RPMI8226 (cell line): ENCODE measurements around the gene PPP1R10.

ENCODE experiments used
- DNase-seq: peaks from one replicate; pipeline ENCODE4 v3.0.0-alpha.2; 2015

The PPP1R10 gene

DNA sequence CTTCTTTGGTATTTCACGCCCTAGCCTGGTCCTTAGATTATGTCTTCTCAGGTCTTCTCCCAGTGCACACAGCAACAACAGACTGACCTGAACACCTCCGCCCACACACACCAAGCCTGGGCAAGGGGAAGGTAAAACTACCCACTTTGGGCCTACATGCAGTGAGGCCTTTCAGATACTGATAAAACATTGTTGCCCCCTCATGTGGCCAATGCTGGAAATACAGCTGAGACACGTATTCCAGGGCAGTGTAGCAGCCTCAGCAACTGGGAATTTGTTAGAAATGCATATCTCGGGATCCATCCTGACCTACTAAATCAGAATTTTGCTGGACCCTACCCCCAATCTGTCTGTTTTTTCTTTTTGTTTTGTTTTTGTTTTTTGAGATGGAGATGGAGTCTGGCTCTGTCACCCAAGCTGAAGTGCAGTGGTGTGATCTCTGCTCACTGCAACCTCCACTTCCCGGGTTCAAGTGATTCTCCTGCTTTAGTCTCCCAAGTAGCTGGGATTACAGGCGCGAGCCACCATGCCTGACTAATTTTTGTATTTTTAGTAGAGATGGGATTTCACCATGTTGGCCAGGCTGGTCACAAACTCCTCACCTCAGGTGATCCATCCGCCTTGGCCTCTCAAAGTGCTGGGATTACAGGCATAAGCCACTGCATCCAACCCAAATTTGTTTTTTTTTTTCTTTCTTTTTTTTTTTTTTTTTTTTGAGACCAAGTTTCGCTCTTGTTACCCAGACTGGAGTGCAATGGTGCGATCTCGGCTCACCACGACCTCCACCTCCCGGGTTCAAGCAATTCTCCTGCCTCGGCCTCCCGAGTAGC, 19.5 kb downstream of the PPP1R10 start:
- DNase-seq: peak; percentile 85

DNA sequence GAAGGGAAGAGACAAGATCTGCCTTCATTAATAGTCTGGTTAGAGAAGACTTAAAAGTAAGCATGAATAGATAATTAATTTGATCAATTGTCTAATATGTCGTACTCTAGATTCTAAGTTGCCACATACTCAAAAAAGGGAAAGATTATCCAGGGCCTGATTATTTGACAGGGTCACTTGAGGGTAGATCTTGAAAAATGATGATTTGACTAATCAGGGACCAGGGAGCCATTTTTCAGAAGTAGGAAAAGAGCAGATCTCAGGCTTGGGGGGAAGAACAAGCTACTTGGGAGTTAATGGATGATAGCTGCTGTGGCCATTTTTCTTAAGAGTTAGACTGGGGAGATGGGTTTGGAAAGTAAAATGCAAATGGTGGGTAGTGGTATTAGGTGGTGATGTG, 24.8 kb downstream of the PPP1R10 start:
- no peak for DNase-seq

DNA sequence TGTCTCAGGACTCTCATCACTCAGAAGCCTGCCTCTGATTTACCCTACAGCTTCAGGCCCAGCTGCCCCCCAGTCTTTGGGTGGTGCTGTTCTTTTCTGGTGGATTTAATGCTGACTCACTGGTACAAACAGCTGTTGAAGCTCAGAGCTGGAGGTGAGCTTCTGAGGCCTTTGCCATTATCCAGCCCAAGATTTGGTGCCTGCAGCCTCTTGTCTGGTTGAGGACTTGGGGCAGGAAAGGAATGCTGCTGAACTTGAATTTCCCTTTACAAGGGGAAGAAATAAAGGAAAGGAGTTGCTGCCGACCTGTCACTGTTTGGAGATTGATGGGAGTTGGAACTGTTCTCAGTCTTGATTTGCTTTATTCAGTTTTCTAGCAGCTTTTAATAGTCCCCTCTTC, 26.0 kb downstream of the PPP1R10 start:
- DNase-seq: no peak

DNA sequence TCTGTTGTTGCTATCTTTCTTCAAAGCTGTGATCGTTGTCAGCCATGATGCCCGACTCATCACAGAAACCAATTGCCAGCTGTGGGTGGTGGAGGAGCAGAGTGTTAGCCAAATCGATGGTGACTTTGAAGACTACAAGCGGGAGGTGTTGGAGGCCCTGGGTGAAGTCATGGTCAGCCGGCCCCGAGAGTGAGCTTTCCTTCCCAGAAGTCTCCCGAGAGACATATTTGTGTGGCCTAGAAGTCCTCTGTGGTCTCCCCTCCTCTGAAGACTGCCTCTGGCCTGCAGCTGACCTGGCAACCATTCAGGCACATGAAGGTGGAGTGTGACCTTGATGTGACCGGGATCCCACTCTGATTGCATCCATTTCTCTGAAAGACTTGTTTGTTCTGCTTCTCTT, 26.5 kb downstream of the PPP1R10 start:
- no peak for DNase-seq

DNA sequence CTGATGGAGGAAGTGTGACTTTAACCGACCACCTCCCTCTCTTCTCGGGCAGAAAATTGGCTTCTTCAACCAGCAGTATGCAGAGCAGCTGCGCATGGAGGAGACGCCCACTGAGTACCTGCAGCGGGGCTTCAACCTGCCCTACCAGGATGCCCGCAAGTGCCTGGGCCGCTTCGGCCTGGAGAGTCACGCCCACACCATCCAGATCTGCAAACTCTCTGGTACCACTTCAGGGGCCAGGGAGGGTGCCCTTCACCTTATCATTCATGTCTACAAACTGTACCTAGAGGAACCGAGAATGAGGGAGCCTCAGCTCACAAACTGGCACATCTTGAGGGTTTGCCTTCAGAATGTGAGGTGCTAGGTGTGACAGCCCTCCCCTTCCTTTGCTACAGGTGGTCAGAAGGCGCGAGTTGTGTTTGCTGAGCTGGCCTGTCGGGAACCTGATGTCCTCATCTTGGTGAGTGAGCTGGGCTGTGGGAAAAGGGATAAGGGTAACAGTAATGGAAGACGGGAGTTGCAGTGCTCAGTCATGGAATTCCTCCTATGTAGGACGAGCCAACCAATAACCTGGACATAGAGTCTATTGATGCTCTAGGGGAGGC, 27.2 kb downstream of the PPP1R10 start:
- no peak for DNase-seq

DNA sequence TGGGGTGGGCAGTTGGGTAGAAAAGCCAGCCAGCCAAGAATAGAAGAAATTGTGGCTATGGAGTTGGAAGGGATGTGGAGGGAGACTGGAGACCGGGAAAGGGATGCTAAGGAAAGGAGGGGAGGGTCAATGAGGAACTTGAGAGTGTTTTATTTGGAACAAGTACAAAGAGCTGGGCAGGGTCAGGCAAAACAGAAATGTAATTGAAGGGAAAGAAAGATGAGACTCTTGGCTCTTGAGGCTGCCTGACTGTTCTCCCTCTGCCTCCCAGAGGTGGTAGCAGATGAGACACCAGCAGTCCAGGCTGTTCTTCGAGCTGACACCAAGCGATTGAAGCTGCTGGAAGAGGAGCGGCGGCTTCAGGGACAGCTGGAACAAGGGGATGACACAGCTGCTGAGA, 33.1 kb downstream of the PPP1R10 start:
- DNase-seq: no peak

DNA sequence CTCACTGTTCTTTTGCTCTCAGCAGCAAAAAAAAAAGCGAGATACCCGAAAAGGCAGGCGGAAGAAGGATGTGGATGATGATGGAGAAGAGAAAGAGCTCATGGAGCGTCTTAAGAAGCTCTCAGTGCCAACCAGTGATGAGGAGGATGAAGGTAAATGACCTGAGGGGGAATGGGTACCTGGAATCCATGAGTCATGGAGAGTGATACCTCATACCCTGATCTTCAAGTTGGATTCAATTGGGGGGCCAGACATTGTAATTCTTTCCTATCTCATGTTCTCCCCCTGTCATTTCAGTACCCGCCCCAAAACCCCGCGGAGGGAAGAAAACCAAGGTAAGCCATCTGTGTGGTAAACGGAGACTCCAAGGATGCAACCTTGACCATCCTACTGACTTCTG, 39.0 kb downstream of the PPP1R10 start:
- no peak for DNase-seq

DNA sequence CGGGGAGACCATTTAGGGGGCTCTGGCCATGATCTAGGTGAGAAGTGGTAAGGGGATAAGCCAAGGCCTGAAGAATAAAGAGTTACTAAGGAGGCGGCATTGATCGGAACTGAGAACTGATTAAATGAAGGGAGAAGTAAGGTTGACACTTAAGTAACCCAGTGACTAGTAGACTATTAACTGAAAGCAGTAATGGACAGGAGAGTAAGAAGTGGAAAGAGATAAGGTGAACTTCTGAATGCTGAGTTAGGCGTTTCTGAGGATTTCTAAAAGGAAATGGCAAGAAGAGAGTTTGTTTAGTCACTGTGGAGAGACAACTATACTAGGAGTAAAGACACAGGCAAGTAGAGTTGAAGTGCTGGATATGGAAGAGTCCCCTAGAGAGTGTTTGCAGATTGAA, 43.9 kb downstream of the PPP1R10 start:
- no peak for DNase-seq

DNA sequence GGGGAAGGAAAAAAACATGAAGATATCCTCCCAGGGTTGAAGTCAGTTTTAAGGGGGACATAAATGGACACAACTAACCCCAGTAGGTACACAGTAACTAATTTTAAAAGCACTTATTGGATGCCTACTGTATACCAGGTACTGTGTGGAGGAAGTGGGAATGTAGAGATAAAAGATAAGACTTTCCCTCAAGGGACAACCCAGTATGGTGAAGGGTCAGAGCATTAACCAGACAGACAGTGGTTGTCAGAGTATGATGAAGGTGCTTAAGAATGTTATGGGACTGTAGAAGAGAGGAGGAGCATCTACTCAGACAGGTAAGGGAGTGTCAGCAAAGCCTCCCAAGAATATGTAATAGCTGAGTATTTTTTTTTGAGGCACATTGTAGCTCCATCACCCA, 44.9 kb downstream of the PPP1R10 start:
- DNase-seq: no peak

DNA sequence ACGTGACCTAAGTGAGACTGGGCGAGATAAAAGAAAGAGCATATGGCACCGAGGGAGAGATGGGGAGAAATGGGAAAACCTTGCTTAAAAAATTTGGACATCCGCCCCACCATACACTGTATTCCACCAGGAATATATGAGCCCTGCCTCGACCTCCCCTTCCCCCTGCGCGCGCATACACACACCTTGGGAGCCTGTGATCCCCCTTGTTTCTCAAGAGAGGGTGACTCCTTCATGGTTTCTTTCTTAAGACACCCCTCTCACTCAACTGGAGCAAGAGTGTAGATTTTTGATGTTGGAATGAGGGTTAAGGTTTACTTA, 45.3 kb downstream of the PPP1R10 start:
- DNase-seq: no peak

DNA sequence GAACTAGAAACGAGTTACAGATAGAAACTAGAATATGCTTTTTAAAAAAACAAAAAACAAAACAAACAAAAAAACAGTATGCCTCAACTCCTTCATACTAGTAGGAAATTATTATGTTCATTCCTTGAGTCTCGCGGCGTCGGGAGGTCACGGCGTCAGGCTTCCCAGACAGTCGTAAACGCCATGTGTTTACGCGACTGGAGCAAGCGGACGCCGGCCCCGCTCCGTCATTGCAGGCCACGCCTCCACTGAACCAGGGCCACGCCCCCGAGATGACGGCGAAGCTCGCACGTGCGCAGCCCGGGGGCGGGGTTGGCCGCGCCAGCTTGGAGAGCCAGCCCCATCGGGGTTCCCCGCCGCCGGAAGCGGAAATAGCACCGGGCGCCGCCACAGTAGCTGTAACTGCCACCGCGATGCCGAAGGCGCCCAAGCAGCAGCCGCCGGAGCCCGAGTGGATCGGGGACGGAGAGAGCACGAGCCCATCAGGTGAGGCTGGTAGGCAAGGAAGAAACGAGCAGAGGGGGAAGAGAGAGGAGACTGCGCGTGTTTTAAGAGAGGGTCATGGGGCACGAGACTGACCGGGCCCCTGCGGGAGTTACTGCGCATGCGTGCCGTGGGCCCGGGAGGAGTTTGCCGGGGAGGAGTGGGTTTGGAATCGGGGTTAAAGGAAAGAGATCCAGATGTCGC, 45.8 kb downstream of the PPP1R10 start, which contains the start of gene ABCF1:
Gene ABCF1, plus strand, starts transcription at position 368 of the 687 bp plus-strand sequence. Its CDS starts 46 bp downstream, at position 414.
- DNase-seq: peak; percentile 99

DNA sequence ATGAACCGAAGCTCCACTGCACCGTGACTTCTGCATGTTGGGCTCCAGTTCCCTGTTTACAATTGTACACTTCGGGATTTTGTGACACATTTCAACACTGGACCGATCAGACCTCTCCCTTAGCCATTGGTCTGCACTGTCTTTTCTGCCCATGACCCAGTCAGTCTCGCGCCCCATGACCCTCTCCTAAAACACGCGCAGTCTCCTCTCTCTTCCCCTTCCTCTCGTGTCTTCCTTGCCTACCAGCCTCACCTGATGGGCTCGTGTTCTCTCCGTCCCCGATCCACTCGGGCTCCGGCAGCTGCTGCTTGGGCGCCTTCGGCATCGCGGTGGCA, 46.3 kb downstream of the PPP1R10 start:
- DNase-seq: no peak

DNA sequence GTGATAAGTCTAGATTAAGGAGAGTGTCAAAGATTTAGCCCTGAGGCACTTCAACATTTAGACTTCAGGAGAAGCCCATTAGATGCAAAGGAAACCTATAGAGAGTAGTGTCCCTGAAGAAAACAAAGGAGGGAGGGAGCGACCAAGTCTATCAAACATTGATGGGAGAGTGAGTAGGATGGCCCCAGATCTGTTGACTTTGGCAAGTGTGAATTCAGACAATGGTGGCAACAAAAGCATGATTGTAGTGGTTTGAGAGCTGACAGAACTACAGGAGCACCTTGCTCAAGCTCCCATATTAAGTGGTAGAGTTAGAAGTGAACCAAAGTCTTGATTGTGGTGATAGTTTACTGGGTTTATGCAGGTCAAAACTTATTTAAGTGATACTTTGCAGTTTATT, 46.8 kb downstream of the PPP1R10 start:
- no peak for DNase-seq

DNA sequence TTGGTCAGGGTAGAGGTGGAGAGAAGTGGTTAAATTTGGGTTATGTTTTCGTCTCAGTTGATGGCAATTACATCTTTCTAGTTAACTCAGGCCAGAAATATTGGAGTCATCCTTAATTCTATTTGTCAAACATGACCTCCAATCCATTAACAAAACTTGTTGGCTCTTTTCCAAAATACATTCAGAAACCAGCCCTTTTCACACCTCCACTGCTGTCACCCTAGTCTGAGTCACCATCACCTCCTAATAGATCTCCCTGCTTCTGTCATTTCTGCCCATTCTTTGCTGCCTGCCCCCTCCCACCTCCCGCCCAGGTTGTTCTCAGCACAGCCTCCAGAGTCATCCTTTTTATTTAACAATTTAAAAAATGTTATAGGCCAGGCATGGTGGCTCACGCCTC, 48.8 kb downstream of the PPP1R10 start:
- no peak for DNase-seq

DNA sequence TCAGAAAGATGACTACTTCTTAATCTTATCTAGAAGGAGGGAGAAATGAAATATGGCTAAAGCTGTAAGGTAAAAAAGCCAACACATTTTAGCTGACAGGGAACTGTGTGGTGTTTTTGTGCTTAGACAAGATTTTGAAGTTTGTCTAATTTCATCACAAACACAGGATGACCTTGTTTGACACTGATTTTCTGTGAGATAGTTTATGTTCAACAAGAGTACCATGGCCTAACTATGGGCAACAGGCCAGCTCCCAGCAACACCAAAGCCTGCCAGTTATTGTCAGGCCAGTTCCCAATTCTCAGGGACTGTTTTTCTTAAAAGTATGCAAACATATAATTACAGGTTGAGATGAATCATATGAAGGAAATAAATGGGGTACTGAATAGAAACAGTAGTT, 51.3 kb downstream of the PPP1R10 start:
- DNase-seq: no peak

DNA sequence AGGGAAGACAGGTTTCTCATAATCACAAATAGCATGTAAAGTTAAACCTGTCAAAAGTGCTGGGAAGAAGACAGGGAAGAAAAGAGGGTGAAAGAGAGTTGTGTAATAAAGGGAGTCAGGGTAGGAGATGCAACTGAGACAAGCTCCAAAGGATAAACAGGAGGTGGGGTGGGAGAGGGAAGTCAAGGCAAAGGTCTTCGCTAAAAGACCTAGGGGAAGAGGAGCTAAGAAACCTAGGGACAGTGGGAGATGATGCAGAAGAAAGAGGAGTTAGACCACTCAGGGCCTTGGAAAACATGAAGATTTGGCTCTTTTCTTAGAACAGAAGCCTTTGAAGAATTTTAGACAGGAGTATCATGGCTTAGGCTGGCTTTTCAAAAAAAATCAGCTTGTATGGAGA, 52.9 kb downstream of the PPP1R10 start:
- DNase-seq: no peak

DNA sequence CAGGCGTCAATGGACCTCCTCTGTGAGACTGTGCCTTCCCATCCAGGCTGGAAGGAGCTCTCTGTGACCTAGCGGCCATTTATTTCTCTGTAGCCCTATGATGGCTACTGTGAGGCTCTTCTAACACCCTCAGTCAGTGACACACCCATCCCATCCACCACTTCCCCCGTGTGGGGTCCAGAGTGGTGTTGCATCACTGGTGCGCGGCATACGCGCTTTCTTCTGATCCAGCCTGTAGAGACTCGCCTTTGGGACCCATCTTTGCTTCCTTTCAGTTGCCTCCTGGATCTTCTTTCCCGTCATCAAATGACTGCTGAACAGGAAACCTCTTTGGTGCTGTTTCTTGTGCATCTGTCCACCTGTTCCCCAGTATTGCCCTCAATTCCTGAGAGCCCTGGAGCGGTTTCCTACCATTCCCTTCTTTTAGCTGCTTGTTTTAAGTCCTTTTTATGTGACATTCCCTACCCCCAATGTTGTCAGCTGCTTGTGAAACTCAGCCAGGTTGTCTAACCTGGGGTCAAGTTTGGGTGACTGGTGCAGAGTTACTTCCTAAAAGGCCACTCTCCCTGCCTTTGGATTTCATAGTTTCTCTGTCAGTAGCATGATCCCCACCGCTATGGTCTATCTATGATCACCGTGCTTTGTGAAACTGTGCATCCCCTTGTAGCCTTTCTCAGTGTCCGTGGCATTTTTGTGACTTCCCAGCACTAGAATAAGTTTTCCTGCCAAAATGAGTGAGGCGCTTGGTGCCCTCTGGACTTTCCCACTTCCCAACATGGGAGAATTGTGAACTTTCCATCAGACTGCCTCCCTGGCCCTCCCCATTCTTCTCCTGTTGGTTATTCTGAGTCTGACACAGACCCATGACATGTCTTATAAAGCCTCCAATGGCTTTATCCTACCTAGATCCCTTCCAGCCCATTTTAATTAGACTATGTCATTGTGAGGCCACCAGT, 54.3 kb downstream of the PPP1R10 start:
- DNase-seq: no peak

DNA sequence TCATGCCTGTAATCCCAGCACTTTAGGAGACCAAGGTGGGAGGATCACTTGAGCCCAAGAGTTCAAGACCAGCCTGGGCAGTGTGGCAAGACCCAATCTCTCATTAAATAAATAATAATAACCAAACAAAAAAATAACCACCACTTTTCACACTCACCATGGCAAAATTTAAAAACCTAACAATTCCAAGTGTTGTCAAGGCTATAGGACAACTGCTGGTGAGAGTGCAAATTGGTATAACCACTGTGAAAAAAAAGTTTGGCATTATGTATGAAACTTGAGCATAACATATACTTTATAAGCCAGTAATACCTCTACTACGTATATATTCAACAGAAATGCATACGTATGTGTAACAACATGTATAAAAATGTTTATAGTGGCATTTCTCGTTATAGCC, 56.1 kb downstream of the PPP1R10 start:
- no peak for DNase-seq

DNA sequence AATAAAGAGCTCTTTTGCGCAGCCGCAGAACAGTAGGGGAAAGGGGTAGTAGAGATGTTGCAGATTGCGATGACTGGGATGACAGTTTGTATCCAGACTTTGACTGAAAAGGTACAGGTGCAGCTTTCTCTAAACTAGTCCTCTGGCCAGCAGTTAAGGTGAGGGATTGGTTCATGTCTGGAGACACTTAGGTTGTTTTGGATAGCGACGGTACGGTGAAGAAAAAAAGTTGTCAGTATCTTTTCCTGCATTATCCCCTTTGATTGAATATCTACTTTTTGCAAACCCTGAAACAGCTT, 59.4 kb downstream of the PPP1R10 start:
- DNase-seq: no peak

DNA sequence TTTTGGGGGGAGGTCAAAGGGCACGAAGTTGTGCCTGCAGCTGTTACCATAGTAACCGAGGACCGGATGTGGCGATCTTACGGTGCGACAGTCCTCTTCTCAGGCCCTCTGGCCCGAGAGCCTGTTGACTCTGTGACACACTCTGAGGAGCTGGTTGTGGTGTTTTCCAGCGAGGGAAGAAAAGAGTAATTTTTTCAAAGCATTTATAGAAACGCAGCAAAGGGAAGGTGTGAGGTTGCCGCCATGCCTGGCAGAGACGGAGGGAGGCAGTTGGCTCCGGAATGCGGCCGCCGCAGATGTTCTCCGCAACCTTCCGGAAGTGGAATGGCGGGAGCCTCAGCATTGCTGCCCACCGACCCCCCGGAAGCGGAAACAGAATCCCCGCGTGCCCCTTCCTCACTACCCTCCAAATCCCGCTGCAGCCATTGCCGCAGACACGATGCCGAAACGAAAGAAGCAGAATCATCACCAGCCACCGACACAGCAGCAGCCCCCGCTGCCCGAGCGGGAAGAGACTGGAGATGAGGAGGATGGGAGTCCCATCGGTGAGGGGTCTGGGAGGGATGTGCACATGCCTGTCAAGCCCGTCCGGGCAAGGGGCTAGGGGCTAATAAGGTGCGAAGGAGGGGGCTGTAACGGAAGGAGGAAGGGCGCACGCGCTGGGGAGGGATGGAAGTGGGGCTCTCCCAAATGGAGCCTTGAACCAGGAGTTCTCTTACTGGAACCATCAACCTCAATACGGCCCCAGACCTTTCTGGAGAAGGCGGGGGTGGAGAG, 59.9 kb downstream of the PPP1R10 start, which contains the start of gene PRR3:
Gene PRR3, plus strand, starts transcription at position 390 of the 777 bp plus-strand sequence. Its CDS starts 50 bp downstream, at position 440.
- peak; percentile 98 for DNase-seq

DNA sequence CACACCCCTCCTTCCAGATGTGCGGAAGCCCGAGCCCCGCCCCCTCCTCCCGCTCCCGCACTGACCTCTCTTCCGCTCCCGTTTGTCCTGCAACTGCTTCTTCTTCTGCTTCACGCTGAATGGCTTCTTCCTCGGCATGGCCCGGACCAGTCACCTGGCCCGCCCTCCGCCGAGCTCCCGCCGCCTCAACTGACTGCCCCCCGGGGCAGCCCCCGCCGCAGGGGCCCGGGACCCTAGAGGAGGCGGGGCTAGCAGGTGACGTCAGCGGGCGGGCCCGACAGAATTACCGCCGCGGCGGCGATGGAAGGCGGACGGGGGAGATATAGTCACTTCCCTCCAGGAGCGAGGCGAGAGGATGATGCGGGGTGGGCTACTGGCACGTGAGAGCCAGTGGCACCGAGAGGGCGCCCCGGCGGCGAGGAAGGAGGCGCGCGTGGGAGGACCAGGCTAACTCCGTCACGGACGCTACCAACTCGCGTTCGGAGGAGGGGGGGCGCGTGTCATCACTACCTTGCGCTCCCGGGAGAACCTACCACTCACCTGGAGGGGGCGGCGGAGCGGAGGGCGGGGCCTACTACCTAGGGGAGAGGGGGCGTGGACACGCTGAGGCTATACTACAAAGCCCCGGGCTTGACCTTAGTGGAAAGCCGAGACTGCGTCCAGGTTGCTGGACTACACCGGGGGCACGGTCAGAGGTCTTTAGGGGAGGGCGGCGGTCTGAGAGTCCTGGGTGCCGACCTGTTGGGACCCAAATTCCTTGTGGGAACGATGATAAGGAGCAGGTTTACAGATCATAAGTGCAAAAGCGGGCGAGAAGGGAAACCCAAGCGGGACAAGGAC, 60.8 kb downstream of the PPP1R10 start, which contains the start of gene GNL1:
Gene GNL1, minus strand, starts transcription at position 424 of the 840 bp plus-strand sequence. Its CDS starts 286 bp downstream, at position 138.
- DNase-seq: peak; percentile 99

DNA sequence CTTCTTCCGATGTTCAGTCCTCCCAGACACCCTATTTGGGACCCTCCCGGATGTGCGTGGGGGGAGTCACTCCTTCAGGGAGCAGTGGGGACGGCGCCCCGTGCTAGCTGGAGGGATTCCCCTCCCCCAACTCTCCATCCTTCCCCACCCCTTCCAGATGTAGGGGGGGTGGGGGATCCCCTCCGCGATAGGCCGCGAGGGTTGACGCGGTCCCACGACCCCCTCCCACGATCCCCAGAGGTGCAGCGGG, 61.3 kb downstream of the PPP1R10 start:
- DNase-seq: no peak
